ENCODE results near the gene FBXO10. TPM values are rescaled to one million over a fixed set of nuclear protein-coding genes. Genes with fewer than 3 reads are reported as not detected.
"Not testable (repeated sequence)": the region's sequence is repeated elsewhere in the genome, so short reads cannot be mapped to it uniquely, and the experiment has no call there.

The FBXO10 gene
- total RNA-seq (ENCODE audit: insufficient read depth, low replicate concordance): 5.3 TPM

GRCh38 chr9:37575921-37576721 lies at the start of gene FBXO10:
FBXO10 (minus strand) TSS chr9:37576380; CDS start chr9:37541768, 34,612 bp downstream.
- DNase-seq (ENCODE audit: low spot score): peak; percentile 79

- no peak for DNase-seq (ENCODE audit: low spot score)
Observed at GRCh38 chr9:37625758-37626147, 49.6 kb upstream of the FBXO10 start.

- no peak for DNase-seq (ENCODE audit: low spot score)
Observed at GRCh38 chr9:37625036-37625757, 49.0 kb upstream of the FBXO10 start.

- DNase-seq (ENCODE audit: low spot score): no peak
Observed at GRCh38 chr9:37624073-37624472, 47.9 kb upstream of the FBXO10 start.

- DNase-seq (ENCODE audit: low spot score): no peak
Observed at GRCh38 chr9:37623267-37623666, 47.1 kb upstream of the FBXO10 start.

- no peak for DNase-seq (ENCODE audit: low spot score)
Observed at GRCh38 chr9:37622462-37622861, 46.3 kb upstream of the FBXO10 start.

- DNase-seq (ENCODE audit: low spot score): peak; percentile 6
Observed at GRCh38 chr9:37621273-37622121, 45.3 kb upstream of the FBXO10 start.

GRCh38 chr9:37620396-37620795 lies 44.2 kb upstream of the FBXO10 start:
- DNase-seq (ENCODE audit: low spot score): no peak

- no peak for DNase-seq (ENCODE audit: low spot score)
Observed at GRCh38 chr9:37619806-37620205, 43.6 kb upstream of the FBXO10 start.

GRCh38 chr9:37618817-37619216 lies 42.6 kb upstream of the FBXO10 start:
- DNase-seq (ENCODE audit: low spot score): peak; percentile 73

- DNase-seq (ENCODE audit: low spot score): peak; percentile 14
Observed at GRCh38 chr9:37617832-37618231, 41.7 kb upstream of the FBXO10 start.

- no peak for DNase-seq (ENCODE audit: low spot score)
Observed at GRCh38 chr9:37617161-37617560, 41.0 kb upstream of the FBXO10 start.

GRCh38 chr9:37611961-37612360 lies 35.8 kb upstream of the FBXO10 start:
- DNase-seq (ENCODE audit: low spot score): no peak

- DNase-seq (ENCODE audit: low spot score): no peak
Observed at GRCh38 chr9:37611014-37611413, 34.8 kb upstream of the FBXO10 start.

GRCh38 chr9:37609735-37610397 lies 33.7 kb upstream of the FBXO10 start:
- no peak for DNase-seq (ENCODE audit: low spot score)

- DNase-seq (ENCODE audit: low spot score): no peak
Observed at GRCh38 chr9:37608250-37608649, 32.1 kb upstream of the FBXO10 start.

GRCh38 chr9:37604296-37604695 lies 28.1 kb upstream of the FBXO10 start:
- no peak for DNase-seq (ENCODE audit: low spot score)

- no peak for DNase-seq (ENCODE audit: low spot score)
Observed at GRCh38 chr9:37602817-37603216, 26.6 kb upstream of the FBXO10 start.

GRCh38 chr9:37602061-37602460 lies 25.9 kb upstream of the FBXO10 start:
- not testable (repeated sequence) for DNase-seq (ENCODE audit: low spot score)

- no peak for DNase-seq (ENCODE audit: low spot score)
Observed at GRCh38 chr9:37596504-37596903, 20.3 kb upstream of the FBXO10 start.

GRCh38 chr9:37593883-37594448 lies 17.8 kb upstream of the FBXO10 start:
- DNase-seq (ENCODE audit: low spot score): no peak

All from umbilical cord (tissue), 2 donors.